GM21423 (cell line): ENCODE results near the gene SLC29A2.
"Not testable (repeated sequence)": the region's sequence is repeated elsewhere in the genome, so short reads cannot be mapped to it uniquely, and the experiment has no call there.

Source experiments
- ATAC-seq: cut with Tn5 transposase; IDR thresholded peaks from one replicate; pipeline ENCODE4 v1.9.1; 2021; ENCODE audit warnings: mild to moderate bottlenecking, moderate library complexity; ENCODE audit not compliant: unreplicated experiment

SLC29A2 gene

GRCh38 chr11:66321606-66322005 lies 50.0 kb downstream of the SLC29A2 start:
- no peak for ATAC-seq

DNA sequence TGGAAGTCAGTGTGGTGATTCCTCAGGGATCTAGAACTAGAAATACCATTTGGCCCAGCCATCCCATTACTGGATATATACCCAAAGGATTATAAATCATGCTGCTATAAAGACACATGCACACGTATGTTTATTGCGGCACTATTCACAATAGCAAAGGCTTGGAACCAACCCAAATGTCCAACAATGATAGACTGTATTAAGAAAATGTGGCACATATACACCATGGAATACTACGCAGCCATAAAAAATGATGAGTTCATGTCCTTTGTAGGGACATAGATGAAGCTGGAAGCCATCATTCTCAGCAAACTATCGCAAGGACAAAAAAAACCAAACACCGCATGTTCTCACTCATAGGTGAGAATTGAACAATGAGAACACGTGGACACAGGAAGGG lies 50.8 kb downstream of the SLC29A2 start:
- ATAC-seq: not testable (repeated sequence)

DNA sequence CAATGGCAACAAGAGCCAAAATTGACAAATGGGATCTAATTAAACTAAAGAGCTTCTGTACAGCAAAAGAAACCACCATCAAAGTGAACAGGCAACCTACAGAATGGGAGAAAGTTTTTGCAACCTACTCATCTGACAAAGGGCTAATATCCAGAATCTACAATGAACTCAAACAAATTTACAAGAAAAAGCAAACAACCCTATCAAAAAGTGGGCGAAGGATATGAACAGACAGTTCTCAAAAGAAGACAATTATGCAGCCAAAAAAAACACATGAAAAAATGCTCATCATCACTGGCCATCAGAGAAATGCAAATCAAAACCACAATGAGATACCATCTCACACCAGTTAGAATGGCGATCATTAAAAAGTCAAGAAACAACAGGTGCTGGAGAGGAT lies 51.3 kb downstream of the SLC29A2 start:
- not testable (repeated sequence) for ATAC-seq

- no peak for ATAC-seq
Observed at GRCh38 chr11:66318600-66318970, 53.0 kb downstream of the SLC29A2 start.

GRCh38 chr11:66317723-66318599 lies 53.6 kb downstream of the SLC29A2 start:
- peak; percentile 33 for ATAC-seq

DNA sequence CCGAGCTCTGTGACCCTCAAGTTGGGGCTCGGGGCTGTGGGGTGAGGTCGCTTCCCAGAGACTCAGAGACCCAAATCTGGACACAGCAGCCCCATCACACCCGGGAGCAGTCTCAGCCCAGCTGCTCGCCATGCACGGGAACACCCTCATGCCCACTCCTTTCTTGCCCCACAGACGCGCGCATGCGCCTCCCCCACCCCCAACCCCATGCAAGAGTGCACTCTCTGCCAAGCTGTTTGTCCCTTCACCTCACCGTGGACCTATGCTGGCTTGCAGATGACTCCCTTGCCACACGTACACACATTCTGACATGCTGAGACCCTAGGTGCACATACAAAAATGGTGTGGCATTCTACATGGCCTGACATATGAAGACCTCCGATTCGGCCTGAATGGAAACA lies 54.2 kb downstream of the SLC29A2 start:
- no peak for ATAC-seq

- no peak for ATAC-seq
Observed at GRCh38 chr11:66316849-66317251, 54.7 kb downstream of the SLC29A2 start, which contains the start of gene CD248. Gene CD248, minus strand, starts transcription at chr11:66317044. Its CDS starts 17 bp downstream, at chr11:66317027.

DNA sequence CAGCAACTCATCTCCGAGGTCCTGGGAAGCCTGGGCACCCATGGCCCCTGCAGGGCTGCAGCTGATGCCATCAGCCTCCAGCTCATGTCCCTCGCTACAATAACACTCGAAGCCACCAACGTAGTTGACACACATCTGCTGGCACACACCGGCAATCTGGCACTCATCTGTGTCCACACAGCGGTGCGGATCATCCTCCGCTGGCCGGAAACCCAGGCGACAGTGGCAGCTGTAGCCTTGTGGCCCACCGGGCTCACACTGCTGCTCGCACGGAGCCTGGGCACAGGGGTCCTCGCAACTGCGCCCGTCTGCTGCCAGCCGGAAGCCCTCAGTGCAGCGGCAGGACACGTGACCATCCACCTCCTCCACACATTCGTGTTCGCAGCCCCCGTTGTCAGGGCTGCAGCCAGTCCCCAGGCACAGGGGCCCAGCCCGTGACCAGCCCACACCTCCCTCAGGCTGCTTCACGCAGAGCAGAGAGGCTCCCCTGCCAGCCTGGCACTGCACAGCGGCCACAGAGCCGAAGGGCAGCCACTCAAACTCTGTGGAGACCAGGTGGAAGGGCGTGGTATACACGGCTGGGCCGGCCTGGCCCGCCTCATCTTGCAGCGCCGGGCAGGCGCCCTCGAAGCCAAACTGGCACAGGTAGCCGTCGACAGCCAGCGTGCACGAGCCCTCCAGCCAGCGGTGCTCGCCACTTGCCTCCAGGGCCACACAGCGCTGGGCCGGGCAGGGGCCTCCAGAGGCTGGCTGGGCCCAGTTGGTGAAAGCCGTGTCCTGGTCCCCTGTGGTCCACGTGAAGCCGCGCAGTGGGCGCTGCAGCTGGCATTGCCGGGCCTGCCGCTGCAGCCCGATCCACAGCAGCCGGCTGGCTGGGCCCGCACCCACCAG lies 55.4 kb downstream of the SLC29A2 start:
- ATAC-seq: no peak

DNA sequence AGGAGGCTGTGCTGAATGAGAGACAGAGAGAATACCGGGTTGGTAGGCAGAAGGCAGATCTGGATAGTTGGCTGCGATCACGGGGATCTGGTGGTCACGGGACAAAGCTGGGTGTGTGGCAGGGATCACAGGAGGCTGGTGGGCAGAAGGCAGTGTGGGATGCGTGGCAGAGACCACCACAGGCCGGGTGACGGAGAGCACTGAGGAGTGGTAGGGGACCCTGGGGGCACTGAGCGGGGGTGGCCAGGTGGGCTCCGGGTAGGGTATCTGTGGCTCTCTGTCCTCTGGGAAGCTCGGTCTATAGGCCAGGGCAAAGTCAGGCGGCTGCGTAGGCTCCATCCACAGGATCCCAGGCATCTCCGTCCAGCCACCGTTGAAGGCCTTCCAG lies 56.1 kb downstream of the SLC29A2 start:
- ATAC-seq: no peak

- no peak for ATAC-seq
Observed at GRCh38 chr11:66314561-66315497, 56.7 kb downstream of the SLC29A2 start.

GRCh38 chr11:66314186-66314501 lies 57.4 kb downstream of the SLC29A2 start:
- no peak for ATAC-seq

GRCh38 chr11:66313321-66314185 lies 58.0 kb downstream of the SLC29A2 start:
- no peak for ATAC-seq

DNA sequence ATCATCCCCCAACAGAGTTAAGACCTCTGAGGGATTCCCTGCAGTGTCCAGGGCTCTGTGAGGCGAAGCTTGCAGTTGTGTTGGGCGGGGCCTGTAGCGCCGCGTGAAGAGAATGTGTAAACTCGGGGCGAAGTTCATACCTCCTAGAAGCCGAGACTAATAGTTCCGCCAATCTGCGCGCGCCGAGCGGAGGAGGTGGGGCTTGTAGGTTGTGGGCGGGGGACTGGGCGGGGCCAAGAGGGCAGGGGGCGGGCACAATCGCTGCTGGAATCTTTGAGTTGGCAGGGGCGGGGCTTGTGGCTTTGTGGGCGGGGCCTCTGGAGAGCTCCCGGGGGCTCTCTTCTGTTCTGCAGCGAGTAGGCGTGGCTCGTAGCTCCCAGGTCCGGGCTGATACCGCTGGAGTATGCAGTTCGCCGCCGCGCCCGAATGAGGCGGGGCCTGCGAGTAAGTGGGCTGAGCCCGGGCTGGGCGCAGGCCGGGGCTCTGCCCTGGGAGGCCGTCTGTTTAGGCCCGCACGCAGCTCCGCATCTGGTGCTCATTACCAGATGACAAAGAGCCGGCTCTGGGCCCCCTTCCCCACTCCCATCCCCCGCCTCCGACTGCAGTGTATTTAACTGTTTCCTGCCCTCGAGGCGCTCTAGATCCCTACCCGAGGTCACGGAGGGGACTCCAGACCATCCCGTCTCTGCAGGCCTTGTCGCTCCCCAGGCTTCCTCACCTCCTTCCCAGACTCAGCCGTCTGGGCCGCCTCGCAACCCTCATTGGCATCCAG lies 58.8 kb downstream of the SLC29A2 start:
- ATAC-seq: peak; percentile 71
